ENCODE results near the gene MDK. TPM values are rescaled to one million over a fixed set of nuclear protein-coding genes. Genes with fewer than 3 reads are reported as not detected.

MDK gene
- total RNA-seq, 2 donors from 2014 or later = 644 to 1,502 TPM

GRCh38 chr11:46383974-46384701 lies 2.7 kb downstream of the MDK start:
- Mint-ChIP-seq H3K9me3 (no peaks in the 10 kb centered on the region), H3K4me3 (no peak overlapping the region), H3K27ac (no peak overlapping the region), H3K27me3 (ENCODE audit: insufficient read depth) (peaks cover 54% of the 10 kb centered on the region), H3K4me1 (peaks cover 16% of the 10 kb centered on the region), H3K36me3 (ENCODE audit: low read depth) (peaks cover 12% of the 10 kb centered on the region)
- H3K9me3 ChIP-seq (ENCODE audit: control insufficient read depth, low read length) = no peaks in the 10 kb centered on the region
- H3K27me3 ChIP-seq (ENCODE audit: control insufficient read depth, insufficient read depth, low read length, poor library complexity, severe bottlenecking) = peaks cover 48% of the 10 kb centered on the region
- 84 to 91% methylated on average over 6 to 12 of the region's 12 CpGs for WGBS, 2 experiments (ENCODE audit: insufficient coverage in 1 of 2, insufficient read length in 1 of 2)
- peaks cover 12% of the 10 kb centered on the region for H3K36me3 ChIP-seq (ENCODE audit: control insufficient read depth, insufficient read depth, low read length)
- H3K4me1 ChIP-seq (ENCODE audit: control insufficient read depth, insufficient read depth, low read length) = peaks cover 17% of the 10 kb centered on the region
- no peak overlapping the region for H3K9ac ChIP-seq (ENCODE audit: extremely low read depth, low read length, poor library complexity, severe bottlenecking)
- no peak for TF ChIP-seq CTCF (conservative IDR thresholded peaks at IDR 0.05)
- no peak for DNase-seq
- H3K27ac ChIP-seq (ENCODE audit: low read depth, low read length) = no peak overlapping the region
- no peak overlapping the region for H3K4me3 ChIP-seq (ENCODE audit: low read length)

DNA sequence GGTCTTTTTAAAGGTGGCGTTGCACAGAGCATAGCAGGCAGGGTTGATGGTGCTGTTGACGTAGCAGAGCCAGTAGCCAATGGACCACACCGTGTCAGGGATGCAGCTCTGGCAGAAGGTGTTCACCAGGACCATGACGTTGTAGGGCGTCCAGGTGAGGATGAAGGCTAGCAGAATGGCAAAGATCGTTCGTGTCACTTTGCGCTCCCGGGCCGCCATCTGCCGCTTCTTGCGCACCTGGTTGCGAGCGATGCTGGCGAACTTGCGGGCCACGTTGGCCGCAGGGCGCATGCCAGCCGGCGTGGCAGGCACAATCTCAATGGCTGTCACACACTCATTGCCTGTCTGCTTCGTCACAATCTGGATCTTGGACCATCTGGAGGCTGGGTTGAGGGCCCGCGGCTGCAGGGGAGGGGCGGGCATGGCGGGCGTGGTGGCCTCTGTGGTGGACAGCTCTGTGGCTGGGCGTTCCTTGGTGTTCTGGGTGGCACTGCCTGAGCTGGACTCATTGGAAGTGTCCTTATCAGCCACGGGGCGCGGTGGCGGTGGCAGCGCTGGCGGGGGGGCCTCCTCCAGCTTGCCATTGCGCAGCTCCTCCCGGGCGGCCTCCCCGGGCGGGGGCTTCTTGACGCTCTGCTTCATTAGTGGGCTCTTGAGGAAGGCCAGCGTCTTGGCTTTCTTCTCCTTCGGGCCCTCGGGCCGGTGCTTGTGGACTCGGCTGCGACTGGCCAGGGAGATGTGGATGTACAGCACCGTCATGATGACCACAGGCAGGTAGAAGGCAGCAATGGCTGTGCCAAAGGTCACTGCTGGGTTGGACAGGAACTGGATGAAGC lies 3.9 kb downstream of the MDK start:
- no peak for DNase-seq
- peaks cover 16% of the 10 kb centered on the region for H3K4me1 Mint-ChIP-seq
- H3K4me3 Mint-ChIP-seq = no peak overlapping the region
- no peaks in the 10 kb centered on the region for H3K9me3 Mint-ChIP-seq
- Histone ChIP-seq H3K36me3 (ENCODE audit: control insufficient read depth, insufficient read depth, low read length) (peaks cover 12% of the 10 kb centered on the region), H3K27ac (ENCODE audit: low read depth, low read length) (no peak overlapping the region), H3K9ac (ENCODE audit: extremely low read depth, low read length, poor library complexity, severe bottlenecking) (no peak overlapping the region), H3K4me3 (ENCODE audit: low read length) (no peak overlapping the region), H3K4me1 (ENCODE audit: control insufficient read depth, insufficient read depth, low read length) (peaks cover 20% of the 10 kb centered on the region), H3K9me3 (ENCODE audit: control insufficient read depth, low read length) (no peaks in the 10 kb centered on the region), H3K27me3 (ENCODE audit: control insufficient read depth, insufficient read depth, low read length, poor library complexity, severe bottlenecking) (peaks cover 59% of the 10 kb centered on the region)
- 94 to 98% methylated on average over 36 to 47 of the region's 47 CpGs for WGBS, 2 experiments (ENCODE audit: insufficient coverage in 1 of 2, insufficient read length in 1 of 2)
- peaks cover 66% of the 10 kb centered on the region for H3K27me3 Mint-ChIP-seq (ENCODE audit: insufficient read depth)
- H3K27ac Mint-ChIP-seq = no peak overlapping the region
- H3K36me3 Mint-ChIP-seq (ENCODE audit: low read depth) = peaks cover 12% of the 10 kb centered on the region
- no peak for TF ChIP-seq CTCF (conservative IDR thresholded peaks at IDR 0.05)

GRCh38 chr11:46386005-46386578 lies 4.6 kb downstream of the MDK start:
- Mint-ChIP-seq H3K27me3 (ENCODE audit: insufficient read depth) (peaks cover 73% of the 10 kb centered on the region), H3K4me3 (no peak overlapping the region)
- 95 to 96% methylated on average over 19 to 25 of the region's 25 CpGs for WGBS, 2 experiments (ENCODE audit: insufficient coverage in 1 of 2, insufficient read length in 1 of 2)

More at GRCh38 chr11:46386005-46386578, 4.6 kb downstream of the MDK start:
- no peak overlapping the region for H3K27ac ChIP-seq (ENCODE audit: low read depth, low read length)
- TF ChIP-seq CTCF (conservative IDR thresholded peaks at IDR 0.05) = no peak
- H3K9ac ChIP-seq (ENCODE audit: extremely low read depth, low read length, poor library complexity, severe bottlenecking) = no peak overlapping the region
- Mint-ChIP-seq H3K9me3 (no peaks in the 10 kb centered on the region), H3K36me3 (ENCODE audit: low read depth) (peaks cover 12% of the 10 kb centered on the region), H3K27ac (no peak overlapping the region), H3K4me1 (peaks cover 16% of the 10 kb centered on the region)
- peaks cover 21% of the 10 kb centered on the region for H3K4me1 ChIP-seq (ENCODE audit: control insufficient read depth, insufficient read depth, low read length)
- no peak for DNase-seq
- no peaks in the 10 kb centered on the region for H3K9me3 ChIP-seq (ENCODE audit: control insufficient read depth, low read length)
- H3K4me3 ChIP-seq (ENCODE audit: low read length) = no peak overlapping the region
- H3K27me3 ChIP-seq (ENCODE audit: control insufficient read depth, insufficient read depth, low read length, poor library complexity, severe bottlenecking) = peaks cover 66% of the 10 kb centered on the region
- H3K36me3 ChIP-seq (ENCODE audit: control insufficient read depth, insufficient read depth, low read length) = peaks cover 12% of the 10 kb centered on the region

Measured in endodermal cell (in vitro differentiated cells).